GM18909 (cell line): ENCODE measurements around the gene TLE4.

ENCODE experiments used
- ATAC-seq: cut with Tn5 transposase; IDR thresholded peaks from one replicate; pipeline ENCODE4 v1.9.1; 2021; ENCODE audit warnings: mild to moderate bottlenecking; ENCODE audit not compliant: unreplicated experiment, poor library complexity

The TLE4 gene

DNA sequence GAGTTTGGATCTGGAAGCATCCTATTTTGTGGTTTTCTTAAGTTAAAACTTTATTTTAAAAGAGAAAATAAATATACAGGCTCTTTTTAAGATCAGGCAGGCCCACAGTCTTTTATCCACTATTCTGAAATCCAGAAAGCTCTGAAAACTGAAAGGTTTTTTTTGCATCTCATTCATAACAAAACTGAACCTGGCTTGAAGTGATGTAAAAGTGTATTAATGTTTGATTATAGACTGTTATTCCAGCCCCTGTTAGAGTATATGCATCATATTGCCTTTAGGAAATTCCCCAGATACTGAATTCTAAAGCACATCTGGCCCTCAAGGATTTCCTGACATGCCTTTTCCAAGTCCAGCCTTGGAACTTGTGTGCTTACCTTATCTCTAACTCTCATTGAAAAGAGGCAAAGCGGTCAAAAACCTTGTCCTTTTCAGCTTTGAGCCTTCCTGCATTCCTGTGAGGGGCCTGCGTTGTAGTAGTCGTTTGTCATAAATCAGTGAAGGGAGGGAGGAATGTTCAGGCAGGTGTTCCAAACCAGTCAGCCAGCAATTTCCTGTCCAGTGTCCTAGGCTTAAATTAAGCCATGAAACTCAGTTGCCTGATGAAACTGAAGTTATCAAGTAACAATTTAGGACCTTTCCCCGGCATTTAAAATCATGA is 110.4 kb downstream of the TLE4 start:
- ATAC-seq: no peak

DNA sequence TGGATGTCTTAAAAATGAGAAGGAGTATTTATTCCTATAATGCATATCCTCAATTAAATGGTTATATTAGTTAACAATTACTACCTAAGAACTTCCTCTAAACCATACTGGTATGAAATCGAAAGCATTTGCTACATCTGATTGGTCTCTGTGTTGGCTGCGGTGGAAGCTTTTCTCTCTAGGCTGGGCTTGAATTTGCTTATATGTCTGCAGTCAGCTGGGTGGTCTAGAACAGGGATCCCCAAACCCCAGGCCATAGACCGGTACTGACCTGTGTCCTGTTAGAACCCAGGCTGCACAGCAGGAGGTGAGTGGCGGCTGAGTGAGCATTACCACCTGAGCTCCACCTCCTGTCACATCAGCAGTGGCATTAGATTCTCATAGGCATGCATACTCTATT is 112.3 kb downstream of the TLE4 start:
- ATAC-seq: no peak

DNA sequence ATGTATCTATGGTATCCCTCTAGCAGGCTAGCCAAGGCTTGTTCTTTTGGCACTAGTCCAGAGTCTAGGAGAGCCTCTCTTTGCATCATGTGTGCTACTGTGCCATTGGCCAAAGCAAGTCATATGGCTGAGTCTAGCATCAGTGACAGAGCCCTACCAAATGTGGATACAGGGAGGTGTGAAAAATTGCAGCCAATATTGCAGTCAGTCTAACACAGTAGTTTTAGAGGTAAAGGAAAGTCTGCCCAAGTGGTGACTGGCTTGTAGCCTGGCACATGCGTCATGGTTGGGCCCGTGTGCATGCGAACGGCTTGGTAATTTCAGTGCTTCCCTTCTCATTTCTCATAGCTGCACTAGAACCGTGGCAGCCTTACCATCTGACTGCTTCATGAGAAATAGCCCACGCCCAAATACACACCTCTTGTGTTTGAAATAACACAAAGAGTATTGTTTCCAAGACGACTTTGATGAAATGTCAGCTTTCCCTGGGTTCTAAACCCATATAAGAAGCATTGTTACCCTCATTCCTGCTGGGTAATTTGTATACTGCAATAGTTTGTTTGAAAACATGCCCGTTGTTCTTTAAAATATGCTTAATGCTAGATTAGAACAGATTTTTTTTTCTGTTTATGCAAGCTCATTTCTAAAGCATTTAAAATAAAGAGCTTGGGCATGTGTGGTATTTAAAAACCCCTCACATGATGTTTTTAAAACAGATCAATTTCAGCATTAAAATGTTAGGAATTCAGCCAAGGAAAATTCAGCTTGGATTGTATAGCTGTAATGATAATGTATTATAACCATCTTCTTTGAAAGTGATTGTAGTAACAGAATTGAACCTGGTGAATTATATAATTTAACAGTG is 113.2 kb downstream of the TLE4 start:
- ATAC-seq: no peak

DNA sequence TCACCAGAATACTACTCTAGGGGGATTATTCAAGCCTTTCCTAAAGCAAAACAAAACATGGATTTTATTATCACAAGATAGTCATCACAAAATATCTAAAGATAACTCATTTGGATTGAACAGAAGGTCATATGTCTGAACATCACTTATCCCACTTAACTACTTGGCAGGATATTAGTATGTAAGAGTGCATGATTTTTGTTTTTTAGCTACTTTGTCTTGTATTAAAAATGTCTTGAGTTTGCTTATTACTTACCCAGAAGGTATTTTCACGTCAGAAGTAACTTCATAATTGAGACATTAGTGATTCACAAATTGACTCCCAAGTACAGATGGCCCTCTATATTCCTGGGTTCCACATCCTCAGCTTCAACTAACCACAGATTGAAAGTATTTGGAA is 113.8 kb downstream of the TLE4 start:
- no peak for ATAC-seq

DNA sequence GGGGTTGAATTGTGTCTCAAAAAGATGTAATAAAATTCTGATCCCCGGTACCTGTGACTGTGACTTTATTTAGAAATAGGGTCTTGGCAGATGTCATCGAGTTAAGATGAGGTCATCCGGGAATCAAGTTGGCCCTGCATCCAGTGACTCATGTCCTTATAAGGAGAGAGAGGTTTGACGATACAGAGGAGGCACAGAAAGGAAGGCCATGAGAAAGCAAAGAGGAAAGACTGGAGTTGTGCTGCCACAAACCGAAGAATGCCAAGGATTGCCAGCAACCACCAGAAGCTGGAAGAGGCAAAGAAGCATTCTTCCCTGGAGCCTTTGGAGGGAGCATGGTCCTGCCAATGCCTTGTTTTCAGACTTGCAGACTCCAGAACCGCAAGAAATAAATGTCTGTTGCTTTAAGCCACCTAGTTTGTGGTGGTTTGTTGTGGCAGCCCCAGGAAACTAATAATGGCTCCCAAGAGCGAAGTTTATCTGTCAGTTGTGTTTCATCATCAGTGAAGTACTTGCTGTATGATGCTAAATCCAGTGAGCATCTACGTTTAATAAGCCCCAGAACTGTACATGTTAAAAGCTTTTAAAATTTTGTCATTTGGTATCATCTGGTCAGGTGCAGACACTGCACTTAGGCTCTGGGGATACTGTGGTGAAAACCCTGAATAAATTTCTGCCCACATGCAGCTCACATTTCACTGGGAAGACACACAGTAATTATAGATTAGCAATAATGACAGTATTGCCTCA is 114.8 kb downstream of the TLE4 start:
- ATAC-seq: no peak

DNA sequence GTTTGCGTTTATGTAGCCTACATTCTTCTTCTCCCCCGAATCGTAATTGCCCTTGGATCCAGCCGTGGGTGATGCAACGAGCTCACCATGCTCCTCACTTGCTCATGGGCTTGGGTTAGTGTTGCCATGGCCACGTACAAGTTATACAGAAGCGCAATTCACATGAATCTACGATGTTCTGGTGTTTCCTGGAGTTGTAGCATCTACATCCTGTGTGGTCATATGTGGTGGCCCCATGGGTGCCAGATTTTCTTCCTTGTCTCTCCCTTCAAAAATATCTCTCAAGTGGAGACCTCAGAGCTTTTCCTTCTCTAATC is 115.3 kb downstream of the TLE4 start:
- no peak for ATAC-seq

DNA sequence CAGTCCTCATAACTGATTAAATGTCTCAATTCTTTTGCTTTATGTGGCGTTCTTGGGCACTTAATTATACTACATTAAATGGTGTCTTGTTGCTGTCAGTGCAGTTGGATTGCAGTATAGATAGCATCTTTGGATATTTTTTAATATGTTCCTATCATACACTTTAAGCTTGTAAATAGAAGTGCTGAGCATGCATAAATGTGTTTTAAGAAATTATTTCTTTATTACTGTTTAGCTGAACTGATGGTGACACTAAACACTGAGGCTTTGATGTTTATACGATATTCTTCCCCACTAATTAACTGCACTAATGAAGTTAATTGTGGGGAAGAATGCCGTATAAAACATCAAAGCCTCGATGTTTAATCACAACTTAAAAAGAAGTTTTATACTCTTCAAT is 116.6 kb downstream of the TLE4 start:
- no peak for ATAC-seq

DNA sequence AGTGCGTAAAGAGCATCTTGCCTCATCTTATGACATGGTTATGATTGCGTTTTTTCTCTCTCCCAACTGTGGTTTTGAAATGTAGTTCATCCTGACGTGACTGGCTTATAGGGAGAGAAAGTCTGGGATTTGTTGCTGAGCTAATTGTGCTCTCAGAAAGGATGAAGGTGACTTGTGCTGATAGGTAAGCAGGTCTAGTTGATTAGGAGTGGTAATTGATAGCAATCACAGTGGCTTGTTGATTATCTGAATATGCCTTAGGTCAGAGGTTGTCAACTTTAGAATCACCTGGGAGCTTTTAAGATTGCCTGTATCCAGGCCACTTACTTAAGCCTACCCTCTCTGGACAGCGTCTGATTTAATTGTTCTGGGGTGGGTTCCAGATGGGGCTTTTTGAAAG is 117.8 kb downstream of the TLE4 start:
- ATAC-seq: no peak

DNA sequence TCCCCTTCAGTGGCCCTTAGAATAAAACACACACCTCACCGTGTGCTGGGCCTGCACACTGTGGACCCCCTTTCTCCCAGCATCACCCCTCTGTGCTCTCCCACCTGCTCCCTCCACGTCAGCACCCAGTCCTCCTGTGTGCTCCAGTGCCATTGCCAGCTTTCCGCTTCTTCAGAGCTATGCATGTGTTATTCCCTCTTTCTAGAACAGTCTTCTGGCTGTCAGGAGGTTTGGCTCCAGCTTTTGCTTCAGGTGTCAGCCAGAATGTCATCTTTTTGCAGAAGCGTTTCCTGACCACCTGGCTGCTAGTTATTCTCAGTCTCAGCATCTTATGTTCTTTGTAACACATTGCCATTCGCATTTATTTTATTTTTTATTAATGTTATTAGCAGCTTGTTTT is 119.7 kb downstream of the TLE4 start:
- ATAC-seq: no peak

DNA sequence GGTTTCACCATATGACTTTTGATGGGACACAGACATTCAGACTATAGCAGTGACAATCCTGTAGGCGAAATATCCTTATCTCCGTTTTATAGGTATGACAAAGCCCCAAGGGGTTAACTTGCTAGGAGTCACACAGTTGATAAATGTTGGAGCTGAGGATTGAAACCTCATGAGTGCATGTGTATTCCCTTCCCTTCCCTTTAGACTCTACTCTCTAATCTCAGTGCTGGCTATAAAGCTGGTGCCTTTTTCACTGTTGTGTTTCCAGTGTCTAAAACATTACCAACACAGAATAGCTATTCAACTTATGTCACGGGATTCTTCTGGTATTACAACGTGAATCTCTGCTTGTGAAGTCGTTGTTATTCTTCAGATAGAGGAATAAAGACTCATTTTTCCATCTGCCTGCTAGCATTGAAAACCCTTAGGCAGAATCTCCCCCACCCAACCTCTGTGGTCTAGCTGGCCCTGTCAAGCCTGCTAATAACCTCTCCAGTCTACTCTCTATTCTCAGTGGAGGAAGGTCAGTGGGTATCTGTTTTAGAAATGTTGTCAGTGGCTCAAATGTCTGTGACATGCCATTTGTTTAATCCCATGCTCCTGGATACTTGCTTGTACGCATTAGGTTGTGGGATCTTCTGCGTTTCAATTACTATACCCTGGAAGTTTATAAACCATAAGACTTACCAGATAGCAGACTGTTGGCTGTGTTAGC is 121.2 kb downstream of the TLE4 start:
- no peak for ATAC-seq

DNA sequence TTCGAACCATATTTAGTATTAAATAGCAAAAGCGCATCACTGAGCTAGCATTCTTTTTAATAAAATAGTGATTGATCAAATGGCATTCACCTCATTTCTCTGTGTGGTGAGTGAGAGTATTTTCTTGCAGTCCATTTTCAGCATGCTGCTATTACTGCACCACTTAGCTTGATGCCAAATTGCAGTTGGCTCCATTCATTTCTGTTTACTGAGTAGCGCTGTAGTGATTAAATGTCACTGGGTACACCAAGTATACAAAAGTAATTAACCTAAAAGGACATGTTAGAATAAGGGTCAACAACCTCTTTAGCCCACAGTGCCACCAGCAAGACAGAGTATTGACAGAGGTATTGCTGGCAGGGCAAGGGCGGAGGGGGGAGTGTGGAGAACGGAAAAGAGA is 122.0 kb downstream of the TLE4 start:
- no peak for ATAC-seq

DNA sequence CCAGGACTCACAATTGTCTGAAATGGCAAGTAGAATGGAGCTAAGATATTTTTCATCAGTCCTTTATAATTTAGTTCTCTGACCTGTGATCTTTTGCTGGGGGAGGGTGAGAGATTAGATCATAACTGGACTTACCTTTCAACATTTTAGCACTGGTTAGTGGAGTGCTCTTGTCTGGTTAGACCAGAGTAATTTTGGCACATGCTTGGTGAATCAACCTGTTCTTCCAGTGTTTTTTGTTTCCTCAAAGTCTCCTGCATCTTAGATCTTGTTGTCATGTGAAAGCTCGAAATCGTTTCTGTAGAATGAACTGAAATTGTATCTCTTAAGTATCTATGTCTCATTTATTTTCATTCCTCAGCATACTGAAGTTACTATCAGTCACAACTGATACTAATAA is 122.4 kb downstream of the TLE4 start:
- no peak for ATAC-seq

DNA sequence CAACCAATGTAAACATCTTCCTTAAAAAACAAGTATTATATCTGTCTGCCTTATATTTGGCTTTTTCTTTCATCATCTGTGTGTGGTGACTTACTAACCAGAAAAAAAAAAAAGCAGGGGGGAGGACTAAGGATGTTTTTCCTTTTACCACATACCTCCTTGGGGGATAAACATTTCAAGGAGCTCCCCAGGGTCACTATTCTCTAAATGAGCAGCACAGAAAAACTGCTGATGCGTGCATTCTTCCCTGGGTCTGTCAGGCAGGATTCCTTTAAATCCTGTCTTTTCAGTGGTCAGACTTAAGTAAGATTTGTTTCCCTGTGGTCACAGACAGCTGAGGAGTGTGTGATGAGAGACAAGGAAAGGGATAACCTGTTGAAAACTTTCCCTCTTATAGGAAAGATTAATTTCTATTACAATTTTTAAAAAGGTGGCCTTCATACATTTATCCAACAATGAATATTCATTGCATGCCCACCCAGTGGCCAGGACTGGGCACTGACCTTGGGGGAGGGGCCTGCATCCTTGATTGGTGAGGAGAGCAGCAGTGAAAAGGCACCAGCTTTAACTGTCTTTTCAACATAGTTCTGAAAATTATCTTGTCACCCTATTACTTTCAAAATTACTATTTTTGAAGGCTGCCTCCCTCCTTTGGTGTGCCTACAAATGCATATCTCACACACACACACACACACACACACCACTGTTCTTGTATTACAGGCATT is 123.1 kb downstream of the TLE4 start:
- no peak for ATAC-seq

DNA sequence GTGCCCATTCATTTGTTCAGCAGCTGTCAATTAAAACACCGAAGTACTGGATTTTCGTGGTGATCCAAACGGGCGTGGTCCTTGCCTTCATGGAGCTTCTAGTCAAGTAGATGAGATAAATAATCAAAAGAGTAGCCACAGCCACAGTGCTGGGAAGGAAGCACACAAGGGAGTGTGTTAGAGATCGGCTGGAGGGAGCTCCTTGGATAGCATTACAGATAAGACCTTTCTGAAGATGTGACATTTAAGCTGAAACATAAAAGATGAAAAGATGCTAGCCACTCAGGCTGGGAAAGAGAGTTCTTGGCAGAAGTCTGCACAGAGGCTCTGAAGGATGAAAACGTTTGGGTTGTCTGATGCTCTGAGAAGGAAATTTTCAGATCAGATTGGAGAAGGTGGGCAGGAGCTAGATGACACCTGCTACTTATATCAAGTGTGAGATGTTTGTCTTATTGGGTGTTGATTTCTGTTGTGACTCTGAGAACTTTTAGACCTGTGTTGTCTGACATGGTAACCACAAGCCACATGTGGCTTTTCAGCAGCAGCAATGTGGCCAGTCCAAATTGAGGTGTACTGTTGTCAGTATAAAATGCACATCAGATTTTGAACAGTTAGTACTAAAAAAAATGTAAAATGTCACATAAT is 123.9 kb downstream of the TLE4 start:
- no peak for ATAC-seq

DNA sequence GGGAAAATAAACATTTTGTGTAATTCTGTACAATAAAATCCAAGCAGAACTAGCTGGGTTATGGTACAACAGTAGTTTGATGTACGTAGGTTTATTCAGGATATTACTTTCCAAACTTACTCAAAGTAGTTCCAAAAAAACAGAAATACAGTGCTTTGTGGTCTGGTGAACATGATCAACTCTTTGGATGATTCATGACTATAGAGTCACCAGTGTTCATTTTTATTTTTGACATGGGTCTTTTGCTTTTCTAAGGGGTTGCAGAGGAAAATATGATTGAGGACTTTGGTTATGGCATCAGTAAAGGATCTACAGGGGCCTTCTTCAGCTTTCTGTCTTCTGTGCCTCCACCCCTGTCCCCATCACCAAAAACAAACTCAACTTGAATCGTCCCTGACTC is 127.2 kb downstream of the TLE4 start:
- ATAC-seq: no peak

DNA sequence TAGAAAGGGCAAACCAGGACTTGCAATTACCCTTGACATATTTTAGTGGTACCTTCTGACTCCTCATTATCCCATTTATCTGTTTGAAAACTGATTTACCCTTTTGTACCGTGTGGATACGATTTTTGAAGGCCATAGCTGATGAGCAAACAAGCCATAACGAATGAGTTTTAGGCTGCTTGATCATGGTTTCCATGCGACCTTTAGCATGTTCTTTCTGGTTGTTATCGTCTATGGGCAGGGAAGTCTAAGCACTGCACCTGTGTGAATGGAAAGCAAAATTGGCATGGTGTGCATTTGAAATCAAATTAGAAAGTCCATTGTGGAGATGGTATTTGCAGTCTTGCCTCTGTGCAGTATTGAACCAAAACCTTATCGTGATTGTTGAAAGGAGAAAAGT is 127.7 kb downstream of the TLE4 start:
- ATAC-seq: no peak

DNA sequence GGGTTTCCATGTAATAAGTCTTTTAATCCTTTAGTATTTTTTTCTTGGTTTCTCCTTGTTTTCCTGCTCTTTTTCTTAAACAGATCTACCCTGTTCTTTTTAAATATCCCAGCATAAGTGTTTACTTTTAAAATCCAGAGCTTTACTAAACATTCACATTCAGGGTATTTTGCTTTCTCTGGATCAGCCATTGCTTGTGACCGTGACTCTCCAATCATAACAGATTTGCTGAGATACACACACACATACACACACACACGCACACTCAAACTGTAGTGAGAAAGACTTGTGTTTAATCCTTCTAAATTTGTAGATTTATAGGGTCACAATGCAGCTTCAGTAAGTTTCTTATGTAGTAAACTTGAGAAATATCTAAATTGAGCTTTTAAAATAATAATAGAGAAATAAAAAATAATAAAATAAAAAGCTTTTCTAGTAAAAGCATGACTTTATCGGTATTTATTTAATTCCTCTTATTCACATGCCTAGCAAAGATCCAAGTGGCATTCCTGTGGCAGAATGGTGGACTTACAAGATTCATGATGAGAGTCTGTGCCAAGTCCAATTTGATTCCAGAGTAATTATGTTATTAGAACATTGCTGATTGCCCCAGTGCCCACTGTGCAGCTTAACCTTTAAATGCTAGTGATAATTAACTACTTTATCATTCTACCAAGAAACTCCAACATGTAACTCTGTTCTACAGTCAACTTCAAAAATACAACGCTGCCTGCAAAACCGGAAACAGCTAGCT is 129.0 kb downstream of the TLE4 start:
- no peak for ATAC-seq

DNA sequence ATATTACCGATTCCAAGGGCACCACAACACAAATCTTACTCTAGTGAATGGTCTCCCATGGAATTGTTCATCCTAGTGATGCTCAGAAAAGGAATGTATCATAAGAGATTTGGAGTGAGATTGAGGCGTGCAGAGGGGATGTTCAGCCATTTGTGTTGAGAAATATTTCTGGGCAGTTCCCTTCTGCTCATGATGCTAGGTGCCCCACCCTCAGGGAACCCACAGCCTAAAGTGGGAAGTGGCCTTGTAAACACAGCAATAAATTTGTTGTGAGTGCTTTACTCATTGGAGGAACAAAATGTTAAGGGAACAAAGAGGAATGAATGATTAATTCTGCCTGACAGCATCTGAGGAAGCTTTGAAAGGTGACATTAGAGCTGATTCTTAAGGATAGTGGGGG is 129.9 kb downstream of the TLE4 start:
- ATAC-seq: no peak

DNA sequence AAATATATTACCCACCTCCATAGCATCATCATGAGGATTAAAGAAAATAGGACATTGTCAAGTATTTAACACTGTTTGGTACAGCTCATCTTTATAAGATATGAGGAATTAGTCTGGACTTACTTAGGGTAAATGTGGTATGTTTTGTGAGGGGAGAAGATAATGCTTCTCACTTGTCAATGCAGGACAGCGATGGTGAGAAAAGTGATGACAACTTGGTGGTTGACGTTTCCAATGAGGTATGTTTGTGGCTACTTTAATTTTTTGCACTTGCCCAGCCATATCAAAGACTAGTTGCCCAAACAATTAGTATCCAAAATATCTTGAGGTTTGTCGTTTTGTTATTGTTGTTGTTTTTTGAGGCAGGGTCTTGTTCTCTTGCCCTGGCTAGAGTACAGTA is 133.9 kb downstream of the TLE4 start:
- no peak for ATAC-seq
